Activated T-cell treated with anti-CD3 and anti-CD28 coated beads, Interleukin-2, amount 50 U/mL, for 48 hours (primary cell): ENCODE results near the gene EXOSC7.
"Not testable (repeated sequence)": the region's sequence is repeated elsewhere in the genome, so short reads cannot be mapped to it uniquely, and the experiment has no call there.

Experiments
- DNase-seq, 2 experiments: peaks; one replicate each; pipeline ENCODE4 v3.0.0-alpha.2; 2020

The EXOSC7 gene

DNA sequence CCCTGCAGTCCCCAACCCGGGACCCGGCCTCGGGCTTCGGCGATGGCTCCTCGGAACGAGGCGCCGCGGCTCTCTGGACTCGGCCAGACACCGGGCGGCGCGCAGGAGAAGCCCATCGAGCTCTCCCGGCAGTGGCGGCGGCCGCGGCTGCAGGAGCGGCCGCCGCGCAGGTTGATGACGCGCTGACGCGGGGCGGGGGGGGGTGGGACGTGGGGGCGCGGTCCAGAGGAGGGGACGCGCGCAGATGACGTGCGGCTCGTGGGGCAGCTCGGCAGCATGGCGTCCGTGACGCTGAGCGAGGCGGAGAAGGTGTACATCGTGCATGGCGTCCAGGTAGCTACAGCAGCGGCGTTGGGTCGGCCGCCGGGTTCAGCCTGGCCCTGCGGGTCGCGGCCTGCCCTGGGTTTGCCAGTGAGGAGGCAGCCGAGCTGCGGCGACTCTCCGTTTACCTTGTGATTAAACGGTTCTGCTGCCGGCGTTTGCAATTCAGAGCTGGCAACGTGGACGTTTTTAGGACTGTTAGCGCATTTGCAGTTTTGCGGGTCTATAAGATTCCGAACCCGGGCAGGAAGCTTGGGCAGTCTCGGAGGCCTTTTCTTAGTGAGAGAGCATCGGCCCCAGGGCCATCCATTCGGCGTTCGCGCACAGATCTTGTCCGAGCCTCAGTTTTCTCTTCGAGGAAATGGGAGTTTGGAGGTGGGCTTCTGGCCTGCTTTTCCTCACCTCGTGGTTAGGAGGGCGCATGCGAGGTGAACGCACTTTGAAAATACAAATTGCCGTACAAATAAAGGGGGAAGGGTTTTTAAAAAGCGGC is at the start of gene EXOSC7, which contains the start of gene ZDHHC3:
EXOSC7 (plus strand) TSS at position 243 of the 814 bp plus-strand sequence; CDS start at position 277, 34 bp downstream.
ZDHHC3 (minus strand) TSS at position 173 of the 814 bp plus-strand sequence. CDS start 16,738 bp downstream, outside the sequence.
- peak; percentile 83 to 88 for DNase-seq

DNA sequence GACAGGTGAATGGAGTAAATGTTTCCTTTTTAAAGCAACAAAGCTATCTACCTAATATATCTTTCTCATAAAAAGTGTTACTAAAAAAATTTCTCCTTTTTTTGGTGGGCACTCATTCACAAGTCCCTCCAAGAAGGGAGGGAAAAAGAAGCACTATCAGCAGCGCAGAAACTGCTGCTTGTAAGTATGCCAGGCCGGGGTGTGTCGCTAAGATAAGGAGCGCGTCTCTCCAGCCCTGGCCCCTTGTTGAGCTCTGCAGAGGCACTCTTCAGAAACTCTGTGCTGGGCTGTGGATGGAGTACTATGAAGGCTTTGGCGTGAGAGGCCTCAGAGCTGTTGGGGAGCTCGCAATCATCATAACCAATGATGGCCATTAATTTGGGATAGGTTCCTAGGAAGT is 49.1 kb upstream of the EXOSC7 start:
- DNase-seq, result no peak

- no peak for DNase-seq
These were observed 48.7 kb upstream of the EXOSC7 start for GRCh38 chr3:44927371-44927770.

GRCh38 chr3:44929782-44930181 is 46.3 kb upstream of the EXOSC7 start:
- no peak for DNase-seq

DNA sequence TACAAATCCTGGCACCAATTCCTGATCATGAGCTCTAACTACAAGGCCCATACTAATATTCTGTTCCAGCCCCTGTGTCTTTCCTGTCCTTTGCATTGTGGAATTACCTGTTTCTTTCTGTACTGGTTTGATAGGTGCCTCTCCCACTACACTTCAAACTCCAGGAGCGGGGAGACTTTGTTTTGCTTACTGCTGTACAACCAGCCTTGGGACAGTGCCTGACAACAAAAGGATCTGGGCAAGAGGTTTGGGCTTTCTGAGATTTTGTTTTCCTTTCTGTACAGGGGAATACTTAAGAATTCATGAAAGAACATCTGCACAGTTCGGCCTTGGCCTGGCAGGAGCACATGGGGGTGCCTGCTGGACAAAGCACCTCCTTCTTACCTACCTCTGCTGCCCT is 45.1 kb upstream of the EXOSC7 start:
- no peak for DNase-seq

DNA sequence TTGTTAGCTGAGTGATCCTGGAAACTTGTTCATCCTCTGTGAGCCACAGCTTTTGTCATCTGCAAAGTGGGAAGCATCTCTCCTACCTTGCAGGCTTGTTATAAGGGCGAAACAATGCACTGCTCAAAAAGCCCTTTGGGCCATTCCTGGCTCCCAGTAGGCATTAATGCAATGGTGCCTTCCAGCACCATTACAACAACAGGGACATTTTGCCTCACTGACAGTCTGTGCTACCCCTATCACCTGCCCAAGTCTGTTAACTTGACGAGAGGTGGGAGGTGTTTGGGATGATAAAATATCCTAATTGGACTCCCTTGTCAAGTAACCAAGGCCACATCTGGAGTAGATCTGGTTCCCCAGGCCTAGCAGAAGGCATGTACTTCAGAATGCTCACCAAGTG is 44.3 kb upstream of the EXOSC7 start:
- no peak for DNase-seq

- DNase-seq, result no peak
These were observed 43.8 kb upstream of the EXOSC7 start for GRCh38 chr3:44932271-44932670.

- no peak for DNase-seq
These were observed 42.8 kb upstream of the EXOSC7 start for GRCh38 chr3:44932986-44933944.

GRCh38 chr3:44939581-44940036 is 36.4 kb upstream of the EXOSC7 start:
- no peak for DNase-seq

DNA sequence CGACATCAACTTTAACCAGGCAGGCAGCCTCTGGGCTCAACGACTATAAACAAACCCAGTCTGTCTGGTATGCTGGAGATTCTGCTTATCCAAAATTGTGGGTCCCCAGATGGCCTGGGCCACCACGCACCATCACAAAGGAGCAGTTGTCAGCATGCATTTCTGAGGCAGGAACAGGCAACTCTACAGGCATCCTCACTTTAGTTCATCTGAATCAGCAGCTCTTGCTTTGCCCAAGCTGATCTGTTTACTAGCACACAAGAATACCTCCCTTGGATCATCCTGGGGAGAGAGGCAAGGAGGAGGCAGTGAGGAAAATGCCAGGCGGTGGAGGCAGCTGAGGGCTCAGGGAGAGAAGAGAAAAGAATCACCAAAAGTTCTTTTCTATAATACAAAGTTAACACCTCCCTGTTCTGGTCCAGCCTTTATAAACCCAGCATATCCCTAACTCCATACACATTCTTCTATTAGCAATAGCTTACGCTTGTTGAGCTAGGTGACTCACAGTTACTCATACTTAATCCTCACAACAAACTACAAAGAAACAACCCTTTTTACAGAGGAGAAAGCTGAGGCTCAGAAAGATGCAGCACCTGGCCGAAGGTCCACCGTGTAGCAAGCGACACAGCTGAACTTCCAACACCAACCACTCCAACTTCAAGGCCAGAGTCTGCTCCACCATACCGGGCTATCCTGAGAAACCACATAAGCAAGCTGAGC is 33.7 kb upstream of the EXOSC7 start:
- DNase-seq, result no peak

DNA sequence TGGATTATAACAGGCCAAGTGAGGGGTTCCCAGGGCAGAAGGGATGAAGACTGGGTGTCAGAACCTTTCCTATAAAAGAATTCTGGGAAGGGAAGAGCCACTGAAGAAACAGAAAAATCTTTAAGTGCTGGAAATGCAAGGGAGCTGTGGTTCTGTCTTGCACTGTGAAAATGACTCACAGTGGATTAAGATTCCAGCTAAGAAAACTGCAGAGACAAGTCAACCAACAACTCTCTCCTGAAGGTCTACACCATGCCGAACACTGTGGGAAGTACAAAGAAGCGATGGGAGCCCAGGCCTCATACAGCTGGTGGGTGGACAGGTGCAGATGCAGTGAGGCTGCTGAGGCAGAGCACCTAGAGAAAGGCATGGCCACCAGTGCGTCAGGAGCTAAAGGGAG is 27.8 kb upstream of the EXOSC7 start:
- no peak for DNase-seq

DNA sequence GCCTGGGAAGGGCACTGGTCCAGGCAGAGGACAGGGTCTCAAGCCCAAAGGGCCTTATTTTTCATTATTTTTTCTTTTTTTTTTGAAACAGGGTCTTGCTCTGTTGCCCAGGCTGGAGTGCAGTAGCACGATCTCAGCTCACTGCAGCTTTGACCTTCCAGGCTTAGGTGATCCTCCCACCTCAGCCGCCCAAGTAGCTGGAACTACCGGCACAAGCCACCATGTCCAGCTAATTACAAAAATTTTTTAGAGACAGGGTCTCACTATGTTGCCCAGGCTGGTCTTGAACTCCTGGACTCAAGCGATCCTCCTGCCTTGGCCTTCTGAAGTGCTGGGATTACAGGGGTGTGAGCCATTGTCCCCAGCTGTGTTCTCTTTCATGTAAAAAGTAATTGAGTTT is 26.3 kb upstream of the EXOSC7 start:
- not testable (repeated sequence) for DNase-seq

- no peak for DNase-seq
These were observed 25.7 kb upstream of the EXOSC7 start for GRCh38 chr3:44950275-44950734.

- DNase-seq, result no peak
These were observed 23.4 kb upstream of the EXOSC7 start for GRCh38 chr3:44952689-44953088.

- DNase-seq, result no peak
These were observed 21.7 kb upstream of the EXOSC7 start for GRCh38 chr3:44954304-44954703.

- DNase-seq, result no peak
These were observed 21.1 kb upstream of the EXOSC7 start for GRCh38 chr3:44954962-44955361.

- no peak for DNase-seq
These were observed 20.1 kb upstream of the EXOSC7 start for GRCh38 chr3:44955917-44956316.

DNA sequence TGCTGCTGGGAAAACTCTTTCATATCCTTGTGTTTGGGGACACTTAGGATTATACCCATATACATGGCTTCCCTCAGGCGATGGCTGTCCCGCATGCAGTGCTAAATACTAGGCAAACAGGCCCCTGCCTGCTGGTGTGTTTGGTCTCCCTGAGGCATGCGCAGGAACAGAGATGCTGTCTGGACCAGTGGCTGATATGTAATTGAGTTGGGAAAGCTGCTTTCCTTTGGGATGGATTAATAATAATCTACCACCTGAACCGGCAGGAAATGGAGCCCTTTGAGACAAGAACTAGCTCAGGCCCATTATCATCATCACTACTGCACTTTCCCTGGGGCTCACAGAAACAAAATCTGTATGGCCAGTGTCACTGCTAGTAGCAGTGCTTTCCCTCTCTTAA is 18.1 kb upstream of the EXOSC7 start:
- no peak for DNase-seq

DNA sequence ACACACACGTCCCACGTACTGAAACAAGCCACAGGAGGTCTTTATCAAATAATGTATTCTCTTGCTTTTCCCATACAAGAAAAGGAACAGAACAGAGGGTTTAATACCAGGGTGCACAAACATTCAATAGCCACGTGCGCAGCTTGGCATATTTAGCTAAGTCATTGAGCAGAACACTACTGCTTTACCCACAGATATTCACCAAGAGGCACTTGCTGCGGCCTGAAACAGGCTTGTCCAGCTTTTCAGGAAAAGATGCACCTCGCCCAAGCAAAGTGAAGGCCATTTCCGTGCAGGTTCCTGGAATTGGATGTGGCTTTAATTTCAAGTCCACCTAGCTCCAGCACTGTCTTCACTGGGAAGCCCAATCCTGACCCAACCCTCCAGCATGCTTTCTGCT is 17.7 kb upstream of the EXOSC7 start:
- no peak for DNase-seq

DNA sequence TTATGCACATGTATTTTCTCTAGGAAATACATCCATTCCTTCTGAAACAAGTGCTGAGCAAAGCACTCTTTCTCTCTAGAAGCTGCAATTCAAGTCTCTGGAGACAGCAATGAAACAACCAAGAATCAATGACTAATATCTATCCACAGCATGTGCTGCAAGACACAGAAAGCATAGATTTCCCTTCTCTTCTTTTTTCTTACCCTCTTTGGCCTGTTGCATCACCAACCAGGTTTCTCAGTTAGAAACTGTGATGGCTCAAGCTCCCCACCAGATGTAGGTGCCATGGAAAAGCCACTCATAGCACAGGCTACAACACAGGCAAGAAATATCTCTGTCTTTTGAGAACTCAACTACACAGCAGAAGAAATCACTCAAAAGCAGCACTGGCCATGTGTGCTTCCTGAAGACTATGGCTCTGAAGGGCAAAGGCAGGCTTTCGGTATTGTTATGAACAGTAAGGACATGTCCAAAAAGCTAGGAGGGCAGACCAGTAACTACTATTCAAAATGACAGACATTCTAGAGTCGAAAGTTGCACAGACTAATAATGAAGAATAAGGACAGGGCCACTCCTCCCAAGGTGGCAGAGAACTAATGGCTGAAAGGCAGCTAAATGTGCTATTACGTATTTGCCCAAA is 15.5 kb upstream of the EXOSC7 start:
- no peak for DNase-seq

DNA sequence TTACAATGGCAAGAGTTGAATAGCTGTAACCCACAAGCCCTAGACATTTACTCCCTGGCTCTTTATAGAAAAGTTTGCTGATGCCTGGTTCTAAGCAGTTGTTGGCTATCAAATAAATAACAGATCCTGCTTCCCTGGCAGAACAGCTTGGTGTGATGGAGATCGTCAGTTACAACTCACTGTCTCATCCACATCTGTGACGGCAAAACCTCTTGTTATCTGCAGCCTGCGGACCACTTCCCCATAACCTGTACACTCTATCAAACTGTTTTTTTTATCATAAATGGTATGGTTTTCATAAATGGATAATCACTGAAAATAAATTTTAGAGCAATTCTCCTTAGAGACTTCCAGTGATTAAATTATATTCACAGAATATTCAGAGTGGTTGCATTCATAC is 14.2 kb upstream of the EXOSC7 start:
- DNase-seq, result no peak
